K562 (cell line): ENCODE results near the gene MAP1LC3B2. TPM values are rescaled to one million over a fixed set of nuclear protein-coding genes. Genes with fewer than 3 reads are reported as not detected.

Experiments used
- BDP1 ChIP-seq: IDR thresholded peaks from 3 replicates; pipeline ENCODE4 v1.6.1; 2011; ENCODE audit not compliant: insufficient read length, insufficient read depth
- CREB5 ChIP-seq: fragments of 250-450 bp; sonication (Bioruptor Pico); IDR thresholded peaks from 2 replicates; pipeline ENCODE4 v1.5.0; 2020; ENCODE audit warnings: mild to moderate bottlenecking
- E2F3 ChIP-seq: fragments of 250-450 bp; sonication (Bioruptor Pico); IDR thresholded peaks from 2 replicates; pipeline ENCODE4 v1.4.0; 2020; ENCODE audit warnings: mild to moderate bottlenecking
- ETS1 ChIP-seq: conservative IDR thresholded peaks from 2 replicates; pipeline ENCODE4 v1.6.1; 2011; ENCODE audit warnings: low read depth, mild to moderate bottlenecking, low read length; ENCODE audit not compliant: control insufficient read depth
- HIVEP1 ChIP-seq: fragments of 250-450 bp; sonication (Bioruptor Pico); IDR thresholded peaks from 2 replicates; pipeline ENCODE4 v1.4.0; 2020; ENCODE audit warnings: mild to moderate bottlenecking
- IRF9 ChIP-seq: fragments of 450-650 bp; IDR thresholded peaks from 2 replicates; pipeline ENCODE4 v1.6.1; 2016; ENCODE audit warnings: missing biosample characterization, missing genetic modification characterization
- MGA ChIP-seq: fragments of 450-650 bp; IDR thresholded peaks from 2 replicates; pipeline ENCODE4 v1.6.1; 2016; ENCODE audit warnings: mild to moderate bottlenecking, moderate library complexity
- MTA1 ChIP-seq: fragments of 450-650 bp; IDR thresholded peaks from 2 replicates; pipeline ENCODE4 v1.6.1; 2017; ENCODE audit warnings: borderline replicate concordance
- NFXL1 ChIP-seq: fragments of 450-650 bp; formaldehyde crosslinking; IDR thresholded peaks from 2 replicates; pipeline ENCODE4 v1.4.0; 2021; ENCODE audit warnings: mild to moderate bottlenecking
- PKNOX1 ChIP-seq: fragments of 450-650 bp; IDR thresholded peaks from 2 replicates; pipeline ENCODE4 v1.6.1; 2016
- RFX7 ChIP-seq: fragments of 250-450 bp; sonication (Bioruptor Pico); IDR thresholded peaks from 2 replicates; pipeline ENCODE4 v1.5.1; 2021; ENCODE audit warnings: mild to moderate bottlenecking
- ZNF174 ChIP-seq: fragments of 250-450 bp; sonication (Bioruptor Pico); IDR thresholded peaks from 2 replicates; pipeline ENCODE4 v1.4.0; 2020; ENCODE audit warnings: mild to moderate bottlenecking
- polyA plus RNA-seq, 8 experiments: library from polyadenylated mRNA; depleted of rRNA in 4 of 8; stranded (reverse) in 5 of 8; unstranded in 3 of 8; fragments of >200 nt; fragmentation: Nextera tagmentation in 2 of 8; fragmentation: Illumina TruSeq in 1 of 8; extraction: Ambion mirVana in 2 of 8; extraction: Trizol in 1 of 8; gene quantifications; 2 replicates each; pipeline versions ENCODE4 v1.2.1 to v1.2.3, GENCODE V29; 2011 to 2014; ENCODE audit warnings: inconsistent platforms in 1 of 8, missing spikeins in 1 of 8
- total RNA-seq, 7 experiments: library from RNA; depleted of rRNA in 6 of 7; stranded (reverse); fragments of >200 nt in 6 of 7; fragmentation: Illumina TruSeq in 2 of 7; extraction: Trizol in 2 of 7; gene quantifications; 2 replicates each; pipeline versions ENCODE4 v1.2.1 to v1.2.3, GENCODE V29; 2011 to 2021; ENCODE audit warnings: low replicate concordance in 1 of 7

The MAP1LC3B2 gene
- total and polyA plus RNA-seq, 9 of the 15 experiments (the other 6 are each of a cell fraction or from before 2014, with no cell fraction given), result 0.53 to 2.8 (median 0.76) TPM; not detected in 2

GRCh38 chr12:116556356-116556952, 2.7 kb upstream of the MAP1LC3B2 start (continued):
- no peak for TF ChIP-seq ETS1
- peak; percentile 85; the same call in 1 of the 2 replicates for TF ChIP-seq RFX7 (CRISPR knock-in tag)
- no peak for TF ChIP-seq PKNOX1
- TF ChIP-seq IRF9 (tag), result peak; percentile 97
- TF ChIP-seq CREB5 (CRISPR knock-in tag), result peak; percentile 96
- peak; percentile 88 for TF ChIP-seq NFXL1
- TF ChIP-seq BDP1, result no peak
- 0 out of 2 replicates have a peak, but pooled peaks have one; percentile 70 for TF ChIP-seq ZNF174 (CRISPR knock-in tag)
- no peak for TF ChIP-seq MGA
- TF ChIP-seq MTA1, result no peak
- TF ChIP-seq E2F3 (CRISPR knock-in tag), result peak; percentile 95
- TF ChIP-seq HIVEP1 (CRISPR knock-in tag), result peak; percentile 98
